ENCODE measurements around the gene FAM83E.

The FAM83E gene

GRCh38 chr19:48637948-48638830, 23.3 kb upstream of the FAM83E start:
- Histone ChIP-seq H3K36me3 (ENCODE audit: low read depth) (peaks cover 2% of the 10 kb centered on the region; the same call in 1 of the 2 replicates), H3K27ac (ENCODE audit: poor library complexity, severe bottlenecking) (peak overlapping the region; percentile 90), H3K27me3 (ENCODE audit: insufficient read depth, poor library complexity, severe bottlenecking) (no peaks in the 10 kb centered on the region), H3K9me3 (ENCODE audit: severe bottlenecking) (no peaks in the 10 kb centered on the region), H3K4me3 (ENCODE audit: severe bottlenecking) (peak overlapping the region; percentile 48), H3K4me1 (ENCODE audit: insufficient read depth, poor library complexity, severe bottlenecking) (peaks cover 18% of the 10 kb centered on the region)
- TF ChIP-seq, protein P1, sequence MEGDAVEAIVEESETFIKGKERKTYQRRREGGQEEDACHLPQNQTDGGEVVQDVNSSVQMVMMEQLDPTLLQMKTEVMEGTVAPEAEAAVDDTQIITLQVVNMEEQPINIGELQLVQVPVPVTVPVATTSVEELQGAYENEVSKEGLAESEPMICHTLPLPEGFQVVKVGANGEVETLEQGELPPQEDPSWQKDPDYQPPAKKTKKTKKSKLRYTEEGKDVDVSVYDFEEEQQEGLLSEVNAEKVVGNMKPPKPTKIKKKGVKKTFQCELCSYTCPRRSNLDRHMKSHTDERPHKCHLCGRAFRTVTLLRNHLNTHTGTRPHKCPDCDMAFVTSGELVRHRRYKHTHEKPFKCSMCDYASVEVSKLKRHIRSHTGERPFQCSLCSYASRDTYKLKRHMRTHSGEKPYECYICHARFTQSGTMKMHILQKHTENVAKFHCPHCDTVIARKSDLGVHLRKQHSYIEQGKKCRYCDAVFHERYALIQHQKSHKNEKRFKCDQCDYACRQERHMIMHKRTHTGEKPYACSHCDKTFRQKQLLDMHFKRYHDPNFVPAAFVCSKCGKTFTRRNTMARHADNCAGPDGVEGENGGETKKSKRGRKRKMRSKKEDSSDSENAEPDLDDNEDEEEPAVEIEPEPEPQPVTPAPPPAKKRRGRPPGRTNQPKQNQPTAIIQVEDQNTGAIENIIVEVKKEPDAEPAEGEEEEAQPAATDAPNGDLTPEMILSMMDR (IDR thresholded peaks at IDR 0.05; ENCODE audit: poor library complexity, severe bottlenecking): no peak
- no peak for DNase-seq (ENCODE audit: low spot score)
- ATAC-seq (ENCODE audit: low read depth): peak; percentile 28

DNA sequence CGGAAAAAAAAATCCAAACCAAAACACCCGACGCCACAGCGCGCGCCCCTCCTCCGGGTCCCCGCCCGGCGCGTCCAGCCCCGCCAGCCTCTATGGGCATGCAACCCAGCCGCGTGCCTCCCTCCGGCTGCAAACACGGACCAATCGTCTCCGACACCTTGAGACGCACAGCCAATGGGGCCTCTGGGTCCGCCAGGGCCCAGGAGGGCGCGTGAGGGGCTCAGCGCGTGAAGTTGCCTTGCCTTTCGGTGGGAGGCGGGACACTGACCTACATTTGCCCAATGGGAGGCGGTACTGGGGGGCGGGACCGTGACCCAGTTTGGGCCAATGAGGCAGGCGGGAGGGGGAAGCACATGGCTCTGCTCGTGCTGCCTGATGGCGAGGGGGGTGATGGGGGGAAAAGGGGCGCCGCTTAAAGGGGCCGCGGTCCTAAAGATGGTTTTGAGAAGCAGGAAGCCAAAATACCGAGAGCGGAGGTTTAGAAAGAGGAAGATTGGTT, 22.6 kb upstream of the FAM83E start:
- Histone ChIP-seq H3K27me3 (ENCODE audit: insufficient read depth, poor library complexity, severe bottlenecking) (no peaks in the 10 kb centered on the region), H3K9me3 (ENCODE audit: severe bottlenecking) (no peaks in the 10 kb centered on the region), H3K4me1 (ENCODE audit: insufficient read depth, poor library complexity, severe bottlenecking) (peaks cover 25% of the 10 kb centered on the region), H3K36me3 (ENCODE audit: low read depth) (peaks cover 4% of the 10 kb centered on the region; the same call in 1 of the 2 replicates), H3K4me3 (ENCODE audit: severe bottlenecking) (peak overlapping the region; percentile 48), H3K27ac (ENCODE audit: poor library complexity, severe bottlenecking) (peak overlapping the region; percentile 90)
- TF ChIP-seq, protein P1 (IDR thresholded peaks at IDR 0.05; ENCODE audit: poor library complexity, severe bottlenecking): no peak
- DNase-seq (ENCODE audit: low spot score) (peak; percentile 99), ATAC-seq (ENCODE audit: low read depth) (peak; percentile 75)

- Histone ChIP-seq H3K4me3 (ENCODE audit: severe bottlenecking) (peak within 1 kb of the TSS; percentile 48), H3K27ac (ENCODE audit: poor library complexity, severe bottlenecking) (peak within 1 kb of the TSS; percentile 90), H3K36me3 (ENCODE audit: low read depth) (peaks cover 6% of the 10 kb centered on the region; the same call in 1 of the 2 replicates), H3K9me3 (ENCODE audit: severe bottlenecking) (no peaks in the 10 kb centered on the region), H3K27me3 (ENCODE audit: insufficient read depth, poor library complexity, severe bottlenecking) (no peaks in the 10 kb centered on the region), H3K4me1 (ENCODE audit: insufficient read depth, poor library complexity, severe bottlenecking) (peaks cover 29% of the 10 kb centered on the region)
- DNase-seq (ENCODE audit: low spot score) (no peak), ATAC-seq (ENCODE audit: low read depth) (no peak; the same call in 2 of the 3 replicates)
- TF ChIP-seq, protein P1 (IDR thresholded peaks at IDR 0.05; ENCODE audit: poor library complexity, severe bottlenecking): peak; percentile 16
Measured at GRCh38 chr19:48636859-48637448, 22.1 kb upstream of the FAM83E start, which contains the start of gene DBP. TSS of gene DBP (minus strand) at chr19:48637379. CDS start at chr19:48636994, 385 bp downstream.

- H3K4me3 ChIP-seq (ENCODE audit: severe bottlenecking): peak overlapping the region; percentile 48
- peaks cover 29% of the 10 kb centered on the region for H3K4me1 ChIP-seq (ENCODE audit: insufficient read depth, poor library complexity, severe bottlenecking)
- no peak for DNase-seq (ENCODE audit: low spot score)
- no peak for ATAC-seq (ENCODE audit: low read depth)
- peak overlapping the region; percentile 90 for H3K27ac ChIP-seq (ENCODE audit: poor library complexity, severe bottlenecking)
- TF ChIP-seq, protein P1 (IDR thresholded peaks at IDR 0.05; ENCODE audit: poor library complexity, severe bottlenecking): no peak
- no peaks in the 10 kb centered on the region for H3K9me3 ChIP-seq (ENCODE audit: severe bottlenecking)
- no peaks in the 10 kb centered on the region for H3K27me3 ChIP-seq (ENCODE audit: insufficient read depth, poor library complexity, severe bottlenecking)
- peaks cover 10% of the 10 kb centered on the region for H3K36me3 ChIP-seq (ENCODE audit: low read depth)
Measured at GRCh38 chr19:48635966-48636858, 21.3 kb upstream of the FAM83E start.

Measured in RWPE2 (cell line).